ENCODE data around the gene ANKRD33. TPM values are rescaled to one million over a fixed set of nuclear protein-coding genes. Genes with fewer than 3 reads are reported as not detected.
A peak's percentile ranks its signal among the peaks of the same experiment; 100 is the strongest.

The ANKRD33 gene
- total and polyA plus RNA-seq, 2 of the 4 experiments (the other 2 are of a cell fraction): under 0.01 to 0.03 TPM

- CTCF ChIA-PET: interaction anchor here (1.2 kb wide), 1 partner anchor 11 kb away, joined by 3 read pairs; no protein-coding TSS in a partner anchor
- H3K14ac ChIP-seq (replicated peaks; ENCODE audit: low read depth, low read length): no peak overlapping the region
- no peaks in the 10 kb centered on the region for H3K79me1 ChIP-seq (ENCODE audit: low read depth in 1 of 2, low read length in 2 of 2)
- H2AFZ ChIP-seq (replicated peaks; ENCODE audit: low read length, poor library complexity): no peak overlapping the region
- no peak overlapping the region for H3K18ac ChIP-seq (ENCODE audit: low read depth, low read length)
- H2BK5ac ChIP-seq (ENCODE audit: low read depth, low read length, poor library complexity, severe bottlenecking): no peak overlapping the region
- peaks cover 2% of the 10 kb centered on the region; the same call in 1 of the 2 replicates for H3K9me1 ChIP-seq (ENCODE audit: insufficient read depth, low read length)
- no peak overlapping the region for H2AK9ac ChIP-seq (replicated peaks; ENCODE audit: low read depth, low read length, poor library complexity)
- DNase-seq: no peak
- intact Hi-C loops (cut with micrococcal nuclease): no loop called here
- TF ChIP-seq MAZ (IDR thresholded peaks at IDR 0.05; ENCODE audit: borderline replicate concordance, low read depth, low read length): no peak
- no peak for TF ChIP-seq CHD1 (IDR thresholded peaks at IDR 0.05; ENCODE audit: low read depth, low read length)
- TF ChIP-seq USF2 (IDR thresholded peaks at IDR 0.05; ENCODE audit: low read depth, low read length): no peak
- TF ChIP-seq RFX5 (IDR thresholded peaks at IDR 0.05; ENCODE audit: low read depth, low read length): no peak
- TF ChIP-seq SMC3 (IDR thresholded peaks at IDR 0.05; ENCODE audit: low read depth, low read length): no peak
- TF ChIP-seq MXI1 (IDR thresholded peaks at IDR 0.05; ENCODE audit: borderline replicate concordance, low read depth, low read length): no peak
- no peak for TF ChIP-seq FOS (IDR thresholded peaks at IDR 0.05; ENCODE audit: low read depth, low read length)
- no peak for TF ChIP-seq MAFK (IDR thresholded peaks at IDR 0.05; ENCODE audit: low read depth, low read length)
- TF ChIP-seq POLR2A (IDR thresholded peaks at IDR 0.05; ENCODE audit: low read depth, low read length): no peak
- TF ChIP-seq NFE2L2 (IDR thresholded peaks at IDR 0.05; ENCODE audit: low read depth, low read length): no peak
- TF ChIP-seq CEBPB (IDR thresholded peaks at IDR 0.05; ENCODE audit: low read depth, low read length): no peak
- TF ChIP-seq RCOR1 (IDR thresholded peaks at IDR 0.05; ENCODE audit: insufficient replicate concordance, low read length): no peak
- TF ChIP-seq BHLHE40 (IDR thresholded peaks at IDR 0.05; ENCODE audit: low read depth, low read length): no peak
- TF ChIP-seq ELK1 (IDR thresholded peaks at IDR 0.05; ENCODE audit: borderline replicate concordance, low read depth, low read length): no peak
- TF ChIP-seq RAD21 (IDR thresholded peaks at IDR 0.05; ENCODE audit: low read length): no peak
- no peak for TF ChIP-seq CTCF (conservative IDR thresholded peaks at IDR 0.05; ENCODE audit: low read depth, low read length)
- H2AK5ac ChIP-seq (ENCODE audit: low read depth, low read length): no peak overlapping the region
- no peak overlapping the region for H3K4me3 ChIP-seq (ENCODE audit: insufficient read depth, low read depth, low read length)
- in situ Hi-C loops (cut with MboI; ENCODE audit: low sequenced_read_pairs): no loop called here
- H3K27me3 ChIP-seq (ENCODE audit: control insufficient read depth, insufficient read depth, low read length): no peaks in the 10 kb centered on the region
- peaks cover 3% of the 10 kb centered on the region for H3K4me1 ChIP-seq (ENCODE audit: control insufficient read depth, insufficient read depth, low read length)
- ATAC-seq (ENCODE audit: low read depth): no peak
- no peaks in the 10 kb centered on the region for H3K36me3 ChIP-seq (ENCODE audit: control insufficient read depth, insufficient read depth, low read length)
- no peaks in the 10 kb centered on the region for H3K9me3 ChIP-seq (ENCODE audit: control insufficient read depth, insufficient read depth, low read length)
- no peak overlapping the region for H3K9ac ChIP-seq (ENCODE audit: low read depth, low read length)
- H4K5ac ChIP-seq (ENCODE audit: low read depth, low read length): no peak overlapping the region
- H4K20me1 ChIP-seq (ENCODE audit: insufficient read depth, low read length): no peaks in the 10 kb centered on the region
- H4K8ac ChIP-seq (ENCODE audit: low read depth in 2 of 2, low read length in 2 of 2): no peak overlapping the region
- no peak overlapping the region for H2BK15ac ChIP-seq (ENCODE audit: low read depth, low read length)
- no peak overlapping the region for H3K56ac ChIP-seq (ENCODE audit: extremely low read depth, insufficient read depth, low read length)
- no TSS peak for BruUV-seq (replicated peaks)
- H3K27ac ChIP-seq (ENCODE audit: insufficient read depth, low read length): no peak overlapping the region
- no peak overlapping the region; the same call in 1 of the 2 replicates for H2BK120ac ChIP-seq (ENCODE audit: low read depth, low read length)
- WGBS, 2 experiments (ENCODE audit: extremely low coverage in 2 of 2, insufficient read length in 1 of 2): 89% methylated on average over 4 of the region's 4 CpGs; no CpG with 5 or more reads in 1 of the 2 experiments
- POLR2A ChIA-PET (ENCODE audit: unreplicated experiment): no interaction called here
- no peak overlapping the region for H3K4me2 ChIP-seq (ENCODE audit: low read depth, low read length)
- dilution Hi-C loops (cut with HindIII; ENCODE audit: low sequenced_read_pairs, unreplicated experiment): no loop called here
- H2BK20ac ChIP-seq (ENCODE audit: low read depth, low read length): no peak overlapping the region; the same call in 1 of the 2 replicates
- no peak overlapping the region for H3K23ac ChIP-seq (ENCODE audit: low read depth, low read length)
- peak overlapping the region; percentile 40 for H3K4ac ChIP-seq (ENCODE audit: low read depth, low read length)
- no peak overlapping the region for H4K91ac ChIP-seq (ENCODE audit: insufficient read depth, low read depth, low read length)
Measured at GRCh38 chr12:51883998-51884675, 3.8 kb upstream of the ANKRD33 start.

All from IMR-90 (cell line).